Right lobe of liver (tissue), 4 donors: ENCODE measurements around the gene ZSCAN10.

ENCODE experiments used
- CTCF ChIP-seq, 4 donors: fragments of 200-600 bp in 3 of 4; fragments of 450-650 bp in 1 of 4; IDR thresholded peaks; one replicate each; pipeline versions ENCODE4 v1.5.1 to v1.8.0; 2016 to 2022; ENCODE audit warnings: antibody characterized with exemption in 4 of 4, mild to moderate bottlenecking in 2 of 4
- POLR2A ChIP-seq: fragments of 450-650 bp; IDR thresholded peaks from one replicate; pipeline ENCODE4 v1.6.1; 2017; ENCODE audit warnings: antibody characterized with exemption, mild to moderate bottlenecking
- donor health status: DM: no; HTN: no; CAD: no.
- donor health status: DM: no; HTN: no; CAD: no.
- donor health status: DM: no; HTN: yes; CAD: no.

GRCh38 chr16:3062553-3062952 lies 36.5 kb downstream of the ZSCAN10 start:
- TF ChIP-seq CTCF (IDR thresholded peaks at IDR 0.05) (no peak), POLR2A (no peak)
